Tibial nerve (tissue), 4 donors: ENCODE results near the gene UBXN2A.
"Not testable (repeated sequence)": the region's sequence is repeated elsewhere in the genome, so short reads cannot be mapped to it uniquely, and the experiment has no call there.

Experiments
- CTCF ChIP-seq, 5 experiments: fragments of 200-600 bp in 3 of 5; fragments of 450-650 bp in 2 of 5; sonication (generic) in 3 of 5; IDR thresholded peaks; one replicate each; pipeline ENCODE4 v1.5.1; 2016 to 2019; ENCODE audit warnings: antibody characterized with exemption in 5 of 5, mild to moderate bottlenecking in 3 of 5, moderate library complexity in 2 of 5
- EP300 ChIP-seq, 2 donors: sonication (generic); formaldehyde crosslinking; IDR thresholded peaks; one replicate each; pipeline ENCODE4 v1.6.1; 2017; ENCODE audit warnings: antibody characterized with exemption in 2 of 2, mild to moderate bottlenecking in 1 of 2
- POLR2A ChIP-seq, 2 donors: fragments of 450-650 bp; IDR thresholded peaks; one replicate each; pipeline ENCODE4 v1.6.1; 2017; ENCODE audit warnings: antibody characterized with exemption in 2 of 2, mild to moderate bottlenecking in 2 of 2, moderate library complexity in 2 of 2

- TF ChIP-seq CTCF, EP300, POLR2A (IDR thresholded peaks at IDR 0.05): not testable (repeated sequence)
Observed at GRCh38 chr2:24014902-24015301, 74.6 kb downstream of the UBXN2A start.
